OCI-LY1 (cell line): ENCODE results near the gene UQCRHL.

ENCODE experiments used
- H2AFZ ChIP-seq: fragments of 200-600 bp; sonication (generic), shearing (Covaris generic); 2 replicates; pipeline ENCODE4 v1.6.0; 2014; ENCODE audit warnings: antibody characterized with exemption, mild to moderate bottlenecking, low read length
- H3F3A ChIP-seq: fragments of 200-600 bp; sonication (generic), shearing (Covaris generic); 2 replicates; pipeline ENCODE4 v1.6.0; 2014; ENCODE audit warnings: mild to moderate bottlenecking, antibody characterized with exemption, low read length, moderate library complexity; ENCODE audit not compliant: insufficient read depth
- H3K27ac ChIP-seq: fragments of 200-600 bp; sonication (generic); 2 replicates; pipeline ENCODE4 v1.5.1; 2014; ENCODE audit warnings: low read length, mixed run types, mild to moderate bottlenecking, low read depth; ENCODE audit not compliant: poor library complexity, severe bottlenecking
- H3K27me3 ChIP-seq: fragments of 200-600 bp; sonication (generic); 2 replicates; pipeline ENCODE4 v1.6.0; 2014; ENCODE audit warnings: antibody characterized with exemption, mild to moderate bottlenecking, low read length, moderate library complexity; ENCODE audit not compliant: insufficient read depth
- H3K36me3 ChIP-seq: fragments of 200-600 bp; sonication (generic); 2 replicates; pipeline ENCODE4 v1.6.1; 2014; ENCODE audit warnings: mild to moderate bottlenecking, antibody characterized with exemption, low read length, moderate library complexity, mixed read lengths; ENCODE audit not compliant: insufficient read depth
- H3K4me1 ChIP-seq: fragments of 200-600 bp; sonication (generic); 2 replicates; pipeline ENCODE4 v1.5.1; 2014; ENCODE audit warnings: mild to moderate bottlenecking, low read length, moderate library complexity; ENCODE audit not compliant: insufficient read depth, severe bottlenecking
- H3K4me2 ChIP-seq: fragments of 200-600 bp; sonication (generic), shearing (Covaris generic); 2 replicates; pipeline ENCODE4 v1.6.1; 2014; ENCODE audit warnings: low read length
- H3K4me3 ChIP-seq: fragments of 200-600 bp; sonication (generic); 2 replicates; pipeline ENCODE4 v1.5.1; 2014; ENCODE audit warnings: low read length, low read depth, mild to moderate bottlenecking, mixed read lengths; ENCODE audit not compliant: poor library complexity, severe bottlenecking
- H3K79me2 ChIP-seq: fragments of 200-600 bp; shearing (Covaris generic); 2 replicates; pipeline ENCODE4 v1.6.1; 2016; ENCODE audit warnings: mixed run types, low read length, mixed read lengths; ENCODE audit not compliant: insufficient read depth
- H3K9ac ChIP-seq: fragments of 200-600 bp; sonication (generic), shearing (Covaris generic); 2 replicates; pipeline ENCODE4 v1.6.1; 2014; ENCODE audit warnings: mild to moderate bottlenecking, low read length, mixed read lengths
- H3K9me2 ChIP-seq: fragments of 200-600 bp; sonication (generic), shearing (Covaris generic); 2 replicates; pipeline ENCODE4 v1.6.1; 2014; ENCODE audit warnings: low read depth, mild to moderate bottlenecking, low read length, mixed read lengths
- H3K9me3 ChIP-seq: fragments of 200-600 bp; shearing (Covaris generic); 2 replicates; pipeline ENCODE4 v1.6.1; 2014; ENCODE audit warnings: low read length, mixed read lengths
- H4K20me1 ChIP-seq: fragments of 200-600 bp; sonication (generic), shearing (Covaris generic); 2 replicates; pipeline ENCODE4 v1.6.0; 2016; ENCODE audit warnings: mild to moderate bottlenecking, low read length; ENCODE audit not compliant: insufficient read depth
- EZH2 ChIP-seq: fragments of 200-600 bp; sonication (generic), shearing (Covaris generic); IDR thresholded peaks from 2 replicates; pipeline ENCODE4 v1.8.0; 2017; ENCODE audit warnings: borderline replicate concordance, mixed run types, mild to moderate bottlenecking, antibody characterized with exemption, low read length, moderate library complexity, mixed read lengths
- TF ChIP-seq, protein P1 (sequence below): fragments of 200-600 bp; sonication (generic), shearing (Covaris generic); IDR thresholded peaks from 2 replicates; pipeline ENCODE4 v1.5.1; 2017; ENCODE audit warnings: mild to moderate bottlenecking, antibody characterized with exemption, low read length, moderate library complexity, mixed read lengths

The UQCRHL gene

DNA sequence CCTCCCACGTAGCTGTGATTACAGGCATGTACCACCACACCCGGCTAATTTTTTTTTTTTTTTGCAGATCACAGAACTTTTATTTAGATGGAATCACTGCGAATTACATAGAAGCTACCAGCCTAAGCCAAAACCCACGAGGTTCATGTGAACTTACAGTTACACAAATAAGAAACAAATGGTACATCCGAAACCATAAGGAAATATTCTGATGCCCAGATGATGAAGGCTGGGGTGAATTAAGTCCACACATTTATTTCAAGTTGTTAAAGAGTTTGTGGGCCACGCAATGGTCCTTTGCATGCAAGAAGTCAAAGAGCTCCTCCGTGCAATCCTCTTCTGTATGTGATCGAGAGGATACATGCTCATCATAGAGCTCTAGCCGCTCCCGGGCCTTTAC, 328 bp downstream of the UQCRHL start:
- Histone ChIP-seq H3K79me2 (no peaks in the 10 kb centered on the region), H3K4me1 (no peaks in the 10 kb centered on the region), H3K27me3 (no peaks in the 10 kb centered on the region), H4K20me1 (no peaks in the 10 kb centered on the region), H3K9ac (no peak overlapping the region), H3K36me3 (no peaks in the 10 kb centered on the region; the same call in 1 of the 2 replicates), H3K9me2 (no peaks in the 10 kb centered on the region), H2AFZ (no peak overlapping the region), H3K4me2 (no peak overlapping the region), H3K27ac (no peak overlapping the region), H3F3A (no peaks in the 10 kb centered on the region), H3K9me3 (no peaks in the 10 kb centered on the region), H3K4me3 (no peak overlapping the region)
- TF ChIP-seq, protein P1, sequence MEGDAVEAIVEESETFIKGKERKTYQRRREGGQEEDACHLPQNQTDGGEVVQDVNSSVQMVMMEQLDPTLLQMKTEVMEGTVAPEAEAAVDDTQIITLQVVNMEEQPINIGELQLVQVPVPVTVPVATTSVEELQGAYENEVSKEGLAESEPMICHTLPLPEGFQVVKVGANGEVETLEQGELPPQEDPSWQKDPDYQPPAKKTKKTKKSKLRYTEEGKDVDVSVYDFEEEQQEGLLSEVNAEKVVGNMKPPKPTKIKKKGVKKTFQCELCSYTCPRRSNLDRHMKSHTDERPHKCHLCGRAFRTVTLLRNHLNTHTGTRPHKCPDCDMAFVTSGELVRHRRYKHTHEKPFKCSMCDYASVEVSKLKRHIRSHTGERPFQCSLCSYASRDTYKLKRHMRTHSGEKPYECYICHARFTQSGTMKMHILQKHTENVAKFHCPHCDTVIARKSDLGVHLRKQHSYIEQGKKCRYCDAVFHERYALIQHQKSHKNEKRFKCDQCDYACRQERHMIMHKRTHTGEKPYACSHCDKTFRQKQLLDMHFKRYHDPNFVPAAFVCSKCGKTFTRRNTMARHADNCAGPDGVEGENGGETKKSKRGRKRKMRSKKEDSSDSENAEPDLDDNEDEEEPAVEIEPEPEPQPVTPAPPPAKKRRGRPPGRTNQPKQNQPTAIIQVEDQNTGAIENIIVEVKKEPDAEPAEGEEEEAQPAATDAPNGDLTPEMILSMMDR, result no peak
- no peak for TF ChIP-seq EZH2

DNA sequence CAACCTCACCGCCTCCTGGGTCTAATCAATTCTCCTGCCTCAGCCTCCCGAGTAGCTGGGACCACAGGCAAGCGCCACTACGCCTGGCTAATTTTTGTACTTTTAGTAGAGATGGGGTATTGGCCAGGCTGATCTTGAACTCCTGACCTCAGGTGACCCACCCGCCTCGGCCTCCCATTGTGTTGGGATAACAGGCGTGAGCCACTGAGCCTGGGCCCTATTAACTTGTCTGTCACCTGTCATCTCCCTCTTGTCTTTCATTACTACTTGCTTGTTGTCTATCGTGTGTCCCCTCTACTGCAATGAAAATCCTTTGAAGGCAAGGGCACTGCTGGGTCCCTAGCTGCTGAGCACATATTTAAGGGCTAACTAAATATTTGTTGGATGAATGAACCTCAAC, 3.4 kb downstream of the UQCRHL start:
- H3K36me3 ChIP-seq, result no peaks in the 10 kb centered on the region; the same call in 1 of the 2 replicates
- H3K27ac ChIP-seq, result no peak overlapping the region
- H2AFZ ChIP-seq, result no peak overlapping the region
- H3K4me1 ChIP-seq, result no peaks in the 10 kb centered on the region
- H3F3A ChIP-seq, result no peaks in the 10 kb centered on the region
- H3K79me2 ChIP-seq, result no peaks in the 10 kb centered on the region
- no peaks in the 10 kb centered on the region for H3K9me3 ChIP-seq
- peaks cover 5% of the 10 kb centered on the region for H3K27me3 ChIP-seq
- H3K9ac ChIP-seq, result no peak overlapping the region
- no peaks in the 10 kb centered on the region for H3K9me2 ChIP-seq
- no peak overlapping the region for H3K4me3 ChIP-seq
- no peaks in the 10 kb centered on the region for H4K20me1 ChIP-seq
- no peak overlapping the region for H3K4me2 ChIP-seq
- no peak for TF ChIP-seq EZH2
- TF ChIP-seq, protein P1, result no peak

DNA sequence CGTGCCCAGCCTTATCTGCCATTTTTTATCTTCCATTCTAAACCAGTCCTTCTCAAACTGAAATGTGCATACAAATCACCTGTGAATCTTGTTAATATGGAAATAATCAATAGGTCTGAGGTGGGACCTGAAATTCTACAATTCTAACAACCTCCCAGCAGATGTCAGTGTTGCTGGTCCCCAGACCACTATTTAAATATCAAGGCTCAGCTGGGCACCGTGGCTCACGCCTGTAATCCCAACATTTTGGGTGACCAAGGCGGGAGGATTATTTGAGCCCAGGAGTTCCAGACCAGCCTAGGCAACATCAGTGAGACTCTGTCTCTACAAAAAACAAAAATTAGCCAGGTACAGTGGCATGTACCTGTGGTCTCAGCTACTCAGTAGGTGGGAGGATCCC, 4.1 kb downstream of the UQCRHL start:
- no peaks in the 10 kb centered on the region for H3F3A ChIP-seq
- no peaks in the 10 kb centered on the region for H4K20me1 ChIP-seq
- H3K9ac ChIP-seq, result no peak overlapping the region
- H3K4me1 ChIP-seq, result no peaks in the 10 kb centered on the region
- H3K27me3 ChIP-seq, result peaks cover 8% of the 10 kb centered on the region
- no peak overlapping the region for H3K4me2 ChIP-seq
- TF ChIP-seq, protein P1, result peak; percentile 64; the same call in 1 of the 2 replicates
- TF ChIP-seq EZH2, result no peak
- no peak overlapping the region for H2AFZ ChIP-seq
- H3K36me3 ChIP-seq, result no peaks in the 10 kb centered on the region; the same call in 1 of the 2 replicates
- no peaks in the 10 kb centered on the region for H3K9me2 ChIP-seq
- H3K9me3 ChIP-seq, result no peaks in the 10 kb centered on the region
- no peak overlapping the region for H3K27ac ChIP-seq
- H3K79me2 ChIP-seq, result no peaks in the 10 kb centered on the region
- no peak overlapping the region for H3K4me3 ChIP-seq
